GM21529 (cell line): Measurements from ENCODE around the gene METTL24.

Experiments
- ATAC-seq: cut with Tn5 transposase; IDR thresholded peaks from one replicate; pipeline ENCODE4 v1.9.1; 2021; ENCODE audit not compliant: unreplicated experiment

METTL24 gene

GRCh38 chr6:110338820-110339470 is 19.2 kb downstream of the METTL24 start:
- no peak for ATAC-seq

GRCh38 chr6:110337486-110337885 is 20.7 kb downstream of the METTL24 start:
- ATAC-seq = no peak

- ATAC-seq = no peak
These were observed 23.5 kb downstream of the METTL24 start for GRCh38 chr6:110334423-110335180.

GRCh38 chr6:110332281-110332680 is 25.9 kb downstream of the METTL24 start:
- no peak for ATAC-seq

- ATAC-seq = no peak
These were observed 26.3 kb downstream of the METTL24 start for GRCh38 chr6:110331816-110332215.

GRCh38 chr6:110331390-110331789 is 26.8 kb downstream of the METTL24 start:
- ATAC-seq = no peak

GRCh38 chr6:110329714-110330436 is 28.3 kb downstream of the METTL24 start:
- ATAC-seq = no peak

GRCh38 chr6:110329348-110329713 is 28.8 kb downstream of the METTL24 start:
- no peak for ATAC-seq

- ATAC-seq = no peak
These were observed 29.9 kb downstream of the METTL24 start for GRCh38 chr6:110328259-110328658.

- no peak for ATAC-seq
These were observed 30.8 kb downstream of the METTL24 start for GRCh38 chr6:110327391-110327790.

GRCh38 chr6:110326609-110327008 is 31.5 kb downstream of the METTL24 start:
- ATAC-seq = no peak

GRCh38 chr6:110326057-110326456 is 32.1 kb downstream of the METTL24 start:
- ATAC-seq = no peak

- ATAC-seq = no peak
These were observed 33.0 kb downstream of the METTL24 start for GRCh38 chr6:110325197-110325596.

GRCh38 chr6:110324548-110324947 is 33.6 kb downstream of the METTL24 start:
- no peak for ATAC-seq

- no peak for ATAC-seq
These were observed 34.9 kb downstream of the METTL24 start for GRCh38 chr6:110323258-110323657.

GRCh38 chr6:110322874-110323242 is 35.3 kb downstream of the METTL24 start:
- no peak for ATAC-seq

GRCh38 chr6:110322151-110322873 is 35.8 kb downstream of the METTL24 start:
- ATAC-seq = no peak

- ATAC-seq = no peak
These were observed 37.8 kb downstream of the METTL24 start for GRCh38 chr6:110320307-110320706.

- no peak for ATAC-seq
These were observed 38.3 kb downstream of the METTL24 start for GRCh38 chr6:110319843-110320242.

GRCh38 chr6:110319381-110319780 is 38.8 kb downstream of the METTL24 start:
- no peak for ATAC-seq

GRCh38 chr6:110318971-110319370 is 39.2 kb downstream of the METTL24 start:
- ATAC-seq = no peak
